BLaER1 treated with 17β-estradiol and CSF1 and Interleukin-3, amounts not matched to agents 10 nM and 100 nM (cell line): Measurements from ENCODE around the gene PITPNM3.
A peak's percentile ranks its signal among the peaks of the same experiment; 100 is the strongest.

Experiments
- H3K27ac ChIP-seq, 11 experiments: shearing (Covaris generic); formaldehyde crosslinking; 2 replicates each; pipeline ENCODE4 v1.8.1; 2022
- H3K27me3 ChIP-seq, 11 experiments: shearing (Covaris generic); formaldehyde crosslinking; 2 replicates each; pipeline ENCODE4 v1.8.1; 2022
- H3K36me3 ChIP-seq, 11 experiments: shearing (Covaris generic); formaldehyde crosslinking; 2 replicates each; pipeline ENCODE4 v1.8.1; 2022
- H3K4me1 ChIP-seq, 10 experiments: shearing (Covaris generic); formaldehyde crosslinking; 2 replicates each; pipeline ENCODE4 v1.8.1; 2022
- H3K4me2 ChIP-seq, 11 experiments: shearing (Covaris generic); formaldehyde crosslinking; 2 replicates each; pipeline ENCODE4 v1.8.1; 2022
- H3K4me3 ChIP-seq, 10 experiments: shearing (Covaris generic); formaldehyde crosslinking; 2 replicates each; pipeline ENCODE4 v1.8.1; 2022
- H3K9ac ChIP-seq, 11 experiments: shearing (Covaris generic); formaldehyde crosslinking; 2 replicates each; pipeline ENCODE4 v1.8.1; 2022
- H3K9me3 ChIP-seq, 11 experiments: shearing (Covaris generic); formaldehyde crosslinking; replicated peaks in 1 of 11; 2 replicates each; pipeline ENCODE4 v1.8.1; 2022
- H4K20me1 ChIP-seq, 11 experiments: shearing (Covaris generic); formaldehyde crosslinking; 2 replicates each; pipeline ENCODE4 v1.8.1; 2022
- Cebpa-rat ChIP-seq, 11 experiments: shearing (Covaris generic); IDR thresholded peaks; 2 replicates each; pipeline ENCODE4 v1.8.1; 2022

The PITPNM3 gene

DNA sequence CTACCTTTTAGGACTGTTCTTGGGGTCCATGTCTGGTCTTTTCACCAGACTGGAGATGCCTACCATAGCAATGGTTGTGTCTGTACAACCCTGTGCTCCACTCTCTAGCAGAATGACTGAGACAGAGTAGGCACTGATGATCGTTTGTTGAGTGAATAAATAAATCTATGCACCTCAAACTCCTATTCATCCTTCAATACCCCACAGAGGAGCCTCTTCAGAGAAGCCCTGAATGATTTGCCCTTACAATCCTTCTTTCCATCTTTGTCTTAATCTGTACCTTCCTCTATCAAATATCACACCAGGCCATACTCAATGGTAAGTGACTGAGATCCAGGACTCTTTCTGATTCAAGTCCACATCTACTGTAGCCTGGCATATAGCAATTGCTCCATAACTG is 88.8 kb downstream of the PITPNM3 start:
- Histone ChIP-seq H3K4me1 (peaks cover 17 to 35% (median 28%) of the 10 kb centered on the region in 10 experiments), H3K36me3 (no peaks in the 10 kb centered on the region), H3K27me3 (no peaks in the 10 kb centered on the region), H3K4me3 (no peak overlapping the region), H3K9me3 (peaks cover 0 to 4% (median 0%) of the 10 kb centered on the region in 11 experiments; a peak in 2 of 22 replicates), H3K4me2 (no peak overlapping the region), H4K20me1 (peaks cover 0 to 9% (median 0%) of the 10 kb centered on the region in 11 experiments; a peak in 1 of 22 replicates), H3K27ac (no peak overlapping the region), H3K9ac (no peak overlapping the region)
- no peak for TF ChIP-seq Cebpa-rat (IDR thresholded peaks at IDR 0.05)

DNA sequence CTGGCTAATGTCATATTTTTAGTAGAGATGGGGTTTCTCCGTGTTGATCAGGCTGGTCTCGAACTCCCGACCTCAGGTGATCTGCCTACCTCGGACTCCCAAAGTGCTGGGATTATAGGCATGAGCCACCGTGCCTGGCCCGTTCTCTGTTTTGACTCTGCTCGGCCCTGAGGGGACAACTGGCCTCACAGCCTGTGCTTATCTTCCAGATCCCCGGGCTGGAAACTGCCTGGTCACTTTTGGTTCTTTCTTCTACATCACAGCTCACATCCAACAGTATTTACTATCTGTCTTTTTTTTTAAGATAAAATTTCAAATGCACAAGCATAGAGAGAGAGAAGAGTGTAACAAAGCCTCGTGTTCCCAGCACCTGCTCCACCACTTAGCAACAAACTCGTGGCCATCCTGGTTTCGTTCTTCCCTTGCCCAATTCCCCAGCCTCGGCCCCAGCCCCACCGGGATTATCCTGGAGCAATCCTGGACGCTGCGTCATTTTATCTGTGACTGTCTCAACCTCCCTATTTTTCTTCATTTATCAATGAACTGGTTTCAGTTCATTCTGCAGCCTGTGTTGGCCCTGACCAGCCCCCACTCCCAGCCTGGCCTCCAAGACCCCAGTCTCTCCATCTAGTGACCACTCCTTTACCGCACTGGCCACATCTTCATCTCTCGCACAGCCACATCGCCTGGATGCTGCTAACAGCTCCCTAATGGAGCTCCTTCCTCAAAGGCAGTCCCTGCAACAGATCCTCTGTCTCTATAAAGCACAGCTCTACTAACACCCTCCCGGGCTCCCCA is 91.0 kb downstream of the PITPNM3 start:
- Histone ChIP-seq H3K4me1 (peaks cover 5 to 14% (median 8%) of the 10 kb centered on the region in 10 experiments; a peak in 14 of 20 replicates), H3K4me3 (no peak overlapping the region), H4K20me1 (no peaks in the 10 kb centered on the region), H3K9me3 (peaks cover 0 to 4% (median 0%) of the 10 kb centered on the region in 11 experiments; a peak in 2 of 22 replicates), H3K4me2 (no peak overlapping the region), H3K27ac (no peak overlapping the region), H3K27me3 (no peaks in the 10 kb centered on the region), H3K36me3 (no peaks in the 10 kb centered on the region), H3K9ac (no peak overlapping the region)
- TF ChIP-seq Cebpa-rat (IDR thresholded peaks at IDR 0.05), result no peak

DNA sequence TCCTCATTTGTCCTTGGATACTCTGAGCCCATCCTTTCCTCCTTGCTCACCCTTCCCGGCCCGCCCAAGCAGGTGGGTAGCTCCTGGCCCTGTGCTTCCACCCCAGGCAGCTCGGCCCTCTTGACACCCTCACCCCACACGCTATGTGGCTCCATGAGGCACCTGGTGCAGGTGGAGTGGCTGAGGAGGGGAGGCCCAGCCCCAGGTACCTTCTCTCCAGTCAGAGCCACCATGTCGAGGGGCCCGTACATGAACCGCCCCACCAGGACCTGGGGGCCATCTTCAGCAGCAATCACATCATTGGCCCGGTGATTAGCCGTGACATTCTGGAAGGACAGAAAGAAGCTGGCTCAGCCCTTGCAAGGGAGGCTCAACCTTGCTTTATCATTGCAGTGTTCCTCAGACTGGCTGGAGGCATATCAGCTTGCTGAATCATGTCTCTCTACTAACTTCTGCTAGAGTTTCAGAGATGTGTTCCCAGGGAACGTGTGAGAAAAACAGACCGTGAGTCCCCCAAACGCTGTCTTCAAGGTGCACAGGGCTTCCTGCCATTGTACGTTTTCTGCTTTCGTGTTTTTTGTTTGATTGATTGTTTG is 91.8 kb downstream of the PITPNM3 start:
- no peak overlapping the region for H3K9ac ChIP-seq
- no peak overlapping the region for H3K4me3 ChIP-seq
- peaks cover 0 to 4% (median 0%) of the 10 kb centered on the region in 11 experiments; a peak in 2 of 22 replicates for H3K9me3 ChIP-seq
- H3K4me1 ChIP-seq, result peaks cover 5 to 12% (median 8%) of the 10 kb centered on the region in 10 experiments; a peak in 13 of 20 replicates
- H4K20me1 ChIP-seq, result no peaks in the 10 kb centered on the region
- TF ChIP-seq Cebpa-rat (IDR thresholded peaks at IDR 0.05), result no peak
- H3K4me2 ChIP-seq, result no peak overlapping the region
- no peaks in the 10 kb centered on the region for H3K36me3 ChIP-seq
- H3K27ac ChIP-seq, result no peak overlapping the region
- no peaks in the 10 kb centered on the region for H3K27me3 ChIP-seq

DNA sequence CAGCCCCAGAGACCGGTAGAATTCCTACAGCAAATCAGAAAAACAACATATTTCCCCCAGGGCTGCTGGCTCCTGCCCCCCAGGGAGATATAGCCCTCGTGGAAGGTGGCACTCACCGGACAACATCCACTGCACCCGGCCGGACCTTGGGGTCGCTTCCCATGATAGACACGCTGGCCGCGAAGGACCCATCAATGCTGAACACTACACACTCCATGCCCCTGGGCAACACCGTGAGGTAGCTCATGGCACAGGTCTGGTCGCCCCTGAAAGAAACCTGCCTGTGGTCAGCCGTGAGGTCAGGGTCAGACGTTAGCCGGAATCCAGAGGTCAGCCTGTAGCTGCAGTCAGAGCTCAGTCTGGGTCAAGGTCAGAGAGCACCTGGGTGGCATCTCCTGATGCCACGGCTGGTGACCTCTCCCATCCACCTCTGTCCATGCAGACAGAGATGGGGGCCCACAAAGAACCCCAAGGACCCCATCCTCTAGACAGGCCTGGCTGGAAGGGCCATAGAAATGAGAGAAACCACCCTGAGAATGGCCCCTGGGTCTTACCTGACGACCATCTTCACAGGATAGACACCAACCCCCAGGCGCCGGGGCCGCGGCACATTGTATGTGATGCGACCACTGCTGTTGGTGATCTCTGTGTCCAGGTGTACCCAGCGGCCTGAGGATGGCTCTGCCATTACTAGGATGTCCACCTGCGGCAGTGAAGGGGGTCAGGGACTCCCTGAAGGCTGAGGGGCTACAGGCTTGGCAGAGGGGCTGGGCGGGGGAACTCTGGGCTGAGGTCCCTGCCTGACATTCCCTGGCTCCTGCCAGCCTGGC is 92.5 kb downstream of the PITPNM3 start:
- H3K27me3 ChIP-seq, result no peaks in the 10 kb centered on the region
- peaks cover 5 to 12% (median 8%) of the 10 kb centered on the region in 10 experiments; a peak in 13 of 20 replicates for H3K4me1 ChIP-seq
- H3K9ac ChIP-seq, result no peak overlapping the region
- H3K9me3 ChIP-seq, result peaks cover 0 to 4% (median 0%) of the 10 kb centered on the region in 11 experiments; a peak in 2 of 22 replicates
- no peaks in the 10 kb centered on the region for H4K20me1 ChIP-seq
- no peak for TF ChIP-seq Cebpa-rat (IDR thresholded peaks at IDR 0.05)
- peak overlapping the region in 8 of 11 experiments; percentile 7 to 42 (median 25); a peak in 6 of 22 replicates for H3K4me2 ChIP-seq
- H3K4me3 ChIP-seq, result no peak overlapping the region
- no peaks in the 10 kb centered on the region for H3K36me3 ChIP-seq
- no peak overlapping the region for H3K27ac ChIP-seq

DNA sequence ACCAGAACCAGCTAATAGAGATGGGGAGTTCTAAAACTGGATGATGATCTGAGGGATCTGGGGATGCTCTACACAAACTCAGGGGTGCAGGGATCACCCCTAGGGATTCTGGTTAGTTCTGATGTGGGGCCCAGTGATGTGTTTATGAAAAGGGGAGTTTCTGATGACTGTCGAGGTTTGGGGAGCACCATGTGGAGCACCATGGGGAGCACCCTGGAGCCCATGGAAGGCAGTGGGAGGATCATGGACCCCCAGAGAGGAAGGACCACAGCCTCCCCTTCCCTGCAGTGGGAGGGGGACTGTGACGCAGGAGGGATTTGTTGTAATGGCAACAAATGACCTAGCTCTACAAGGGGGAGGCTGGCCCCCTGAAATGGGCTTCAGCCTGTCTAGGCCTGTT is 93.7 kb downstream of the PITPNM3 start:
- no peak overlapping the region for H3K4me3 ChIP-seq
- peaks cover 0 to 4% (median 0%) of the 10 kb centered on the region in 11 experiments; a peak in 2 of 22 replicates for H3K9me3 ChIP-seq
- H3K4me1 ChIP-seq, result peaks cover 5 to 12% (median 8%) of the 10 kb centered on the region in 10 experiments; a peak in 13 of 20 replicates
- H4K20me1 ChIP-seq, result no peaks in the 10 kb centered on the region
- no peak overlapping the region for H3K27ac ChIP-seq
- no peak for TF ChIP-seq Cebpa-rat (IDR thresholded peaks at IDR 0.05)
- no peaks in the 10 kb centered on the region for H3K36me3 ChIP-seq
- 0 out of 22 replicates have a peak overlapping the region, but pooled peaks of 1 of the 11 experiments have one; percentile 18 for H3K9ac ChIP-seq
- peak overlapping the region in 4 of 11 experiments; percentile 13 to 42 (median 27); a peak in 4 of 22 replicates for H3K4me2 ChIP-seq
- no peaks in the 10 kb centered on the region for H3K27me3 ChIP-seq

DNA sequence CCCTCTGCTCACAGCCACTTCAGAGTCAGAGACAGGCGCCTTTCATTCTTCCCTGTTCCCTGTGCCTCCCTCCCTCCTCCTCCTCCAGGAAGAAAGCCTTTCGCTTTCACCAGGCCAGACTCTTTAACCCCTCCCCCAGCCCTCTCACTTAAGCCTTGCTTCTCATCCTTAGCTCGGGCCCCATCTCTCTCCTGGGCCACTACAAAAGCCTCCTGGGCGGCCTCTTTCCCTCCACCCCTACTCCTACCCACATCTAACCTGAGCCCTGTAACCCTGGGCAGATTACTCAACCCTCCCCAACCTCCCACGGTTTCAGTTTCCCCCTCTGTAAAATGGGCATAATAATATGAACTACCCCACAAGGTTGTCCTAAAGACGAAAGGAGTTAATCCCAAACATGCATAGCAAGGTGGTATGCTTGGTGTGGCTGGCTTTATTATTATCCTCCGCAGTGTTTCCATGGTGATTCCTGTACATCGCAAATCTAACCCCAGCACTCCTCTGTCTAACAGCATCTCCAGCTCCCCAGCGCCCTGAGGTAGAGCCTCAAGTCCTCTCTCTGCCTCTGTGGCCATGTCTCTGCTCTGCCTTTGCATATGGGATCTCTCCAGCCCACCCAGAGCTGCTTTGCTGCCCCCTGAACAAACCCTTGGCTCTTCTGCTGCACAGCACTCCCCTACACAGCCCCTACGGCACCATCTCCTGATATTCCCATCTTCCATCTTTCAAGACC is 94.4 kb downstream of the PITPNM3 start:
- no peak for TF ChIP-seq Cebpa-rat (IDR thresholded peaks at IDR 0.05)
- Histone ChIP-seq H4K20me1 (no peaks in the 10 kb centered on the region), H3K27ac (no peak overlapping the region), H3K4me2 (no peak overlapping the region), H3K4me3 (no peak overlapping the region), H3K27me3 (no peaks in the 10 kb centered on the region), H3K36me3 (no peaks in the 10 kb centered on the region), H3K4me1 (peaks cover 10 to 17% (median 12%) of the 10 kb centered on the region in 10 experiments; a peak in 18 of 20 replicates), H3K9ac (no peak overlapping the region), H3K9me3 (peaks cover 0 to under 1% (median 0%) of the 10 kb centered on the region in 11 experiments; a peak in 1 of 22 replicates)

DNA sequence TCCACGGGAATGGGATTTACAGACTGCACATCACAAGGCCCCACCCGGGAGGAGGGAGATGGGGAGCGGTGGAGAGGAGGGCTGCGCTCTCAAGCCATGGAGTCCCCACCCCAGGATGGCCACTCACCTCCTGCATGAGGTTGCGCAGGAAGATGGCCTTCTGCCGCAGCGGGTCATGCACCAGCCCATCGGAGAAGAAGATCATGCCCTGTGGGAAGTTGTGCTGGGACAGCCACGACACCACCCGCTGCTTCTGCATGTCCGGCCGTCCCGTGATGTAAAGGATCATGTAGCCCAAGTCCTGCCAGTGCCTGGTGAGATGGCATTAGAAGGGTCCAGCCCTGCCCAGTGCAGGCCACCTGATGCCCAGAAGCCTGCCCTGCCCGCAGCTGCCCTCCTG is 95.1 kb downstream of the PITPNM3 start:
- H3K4me2 ChIP-seq, result 0 out of 22 replicates have a peak overlapping the region, but pooled peaks of 1 of the 11 experiments have one; percentile 6
- peaks cover 0 to 4% (median 0%) of the 10 kb centered on the region in 11 experiments; a peak in 1 of 22 replicates for H3K27me3 ChIP-seq

DNA sequence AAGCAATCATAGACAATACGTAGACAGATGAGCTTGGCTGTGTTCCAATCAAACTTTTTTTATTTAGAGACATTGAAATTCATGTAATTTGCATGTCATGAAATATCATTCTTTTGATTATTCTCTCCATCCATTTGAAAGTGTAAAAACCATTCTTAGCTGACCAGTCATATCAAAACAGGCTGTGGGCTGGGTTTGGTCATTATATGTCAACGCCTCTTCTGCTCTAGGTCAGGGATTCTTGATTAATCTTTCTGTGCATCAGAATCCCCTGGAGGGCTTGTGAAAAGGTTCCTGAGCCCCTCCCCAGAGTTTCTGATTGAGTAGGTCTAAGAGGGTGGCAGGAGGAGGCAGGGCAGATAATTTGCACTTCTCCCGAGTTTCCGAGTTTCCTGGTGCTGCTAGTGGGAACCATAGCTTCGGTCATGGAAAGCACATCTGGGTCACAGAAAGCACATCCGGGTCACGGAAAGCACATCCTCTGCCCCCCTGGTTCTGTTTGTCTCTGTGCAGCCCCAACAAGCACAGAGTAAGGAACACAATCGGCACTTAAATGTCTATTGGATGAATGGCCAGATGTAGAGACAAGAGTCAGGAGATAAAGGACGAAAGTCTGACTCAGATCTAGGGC is 95.7 kb downstream of the PITPNM3 start:
- Histone ChIP-seq H3K9ac (no peak overlapping the region), H3K27me3 (peaks cover 0 to 9% (median 0%) of the 10 kb centered on the region in 11 experiments; a peak in 2 of 22 replicates), H3K9me3 (no peaks in the 10 kb centered on the region), H3K4me2 (no peak overlapping the region), H4K20me1 (no peaks in the 10 kb centered on the region; a peak in 1 of 22 replicates), H3K4me3 (no peak overlapping the region), H3K4me1 (peaks cover 19 to 29% (median 25%) of the 10 kb centered on the region in 10 experiments; a peak in 19 of 20 replicates), H3K36me3 (no peaks in the 10 kb centered on the region), H3K27ac (no peak overlapping the region)
- no peak for TF ChIP-seq Cebpa-rat (IDR thresholded peaks at IDR 0.05)

More for the DNA sequence above, 95.1 kb downstream of the PITPNM3 start:
- no peaks in the 10 kb centered on the region; a peak in 1 of 22 replicates for H4K20me1 ChIP-seq
- no peaks in the 10 kb centered on the region for H3K9me3 ChIP-seq
- TF ChIP-seq Cebpa-rat (IDR thresholded peaks at IDR 0.05), result no peak
- no peak overlapping the region for H3K9ac ChIP-seq
- no peaks in the 10 kb centered on the region for H3K36me3 ChIP-seq
- peaks cover 17 to 24% (median 19%) of the 10 kb centered on the region in 10 experiments; a peak in 19 of 20 replicates for H3K4me1 ChIP-seq
- no peak overlapping the region for H3K4me3 ChIP-seq
- H3K27ac ChIP-seq, result no peak overlapping the region
